NCI-H1930 (cell line): ENCODE data around the gene ZIK1.

Source experiments
- DNase-seq, 2 experiments: peaks; one replicate each; lab custom pipeline; 2025; lab: John Stamatoyannopoulos, UW

Gene ZIK1

GRCh38 chr19:57583521-57584416 lies at the start of gene ZIK1:
Gene ZIK1, plus strand, starts transcription at chr19:57584145. Its CDS starts 212 bp downstream, at chr19:57584357.
- DNase-seq, result peak; percentile 99

- no peak for DNase-seq
Measured at GRCh38 chr19:57537953-57538547, 45.9 kb upstream of the ZIK1 start.

GRCh38 chr19:57546513-57546912 lies 37.4 kb upstream of the ZIK1 start:
- no peak for DNase-seq

GRCh38 chr19:57552432-57552831 lies 31.5 kb upstream of the ZIK1 start:
- DNase-seq, result no peak

- no peak for DNase-seq
Measured at GRCh38 chr19:57557659-57558058, 26.3 kb upstream of the ZIK1 start.

DNA sequence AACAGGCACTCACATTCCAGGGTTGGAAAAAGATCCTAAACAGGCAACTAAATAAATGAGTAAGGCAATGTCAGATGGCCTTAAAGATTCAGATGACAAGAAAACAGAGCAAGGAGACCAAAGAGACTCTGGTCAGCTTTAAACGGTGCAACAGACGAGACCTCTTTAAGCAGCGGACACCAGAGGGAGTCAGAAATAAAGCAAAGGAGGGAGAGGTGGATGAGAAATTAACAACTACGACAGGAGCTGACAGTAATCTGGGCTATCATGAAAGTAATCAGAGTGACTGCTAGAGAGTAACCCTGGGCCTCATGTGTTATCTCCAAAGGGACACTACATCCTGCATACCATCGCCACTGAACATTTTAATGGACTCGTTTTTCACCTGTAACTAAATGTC lies 25.4 kb upstream of the ZIK1 start:
- no peak for DNase-seq

DNA sequence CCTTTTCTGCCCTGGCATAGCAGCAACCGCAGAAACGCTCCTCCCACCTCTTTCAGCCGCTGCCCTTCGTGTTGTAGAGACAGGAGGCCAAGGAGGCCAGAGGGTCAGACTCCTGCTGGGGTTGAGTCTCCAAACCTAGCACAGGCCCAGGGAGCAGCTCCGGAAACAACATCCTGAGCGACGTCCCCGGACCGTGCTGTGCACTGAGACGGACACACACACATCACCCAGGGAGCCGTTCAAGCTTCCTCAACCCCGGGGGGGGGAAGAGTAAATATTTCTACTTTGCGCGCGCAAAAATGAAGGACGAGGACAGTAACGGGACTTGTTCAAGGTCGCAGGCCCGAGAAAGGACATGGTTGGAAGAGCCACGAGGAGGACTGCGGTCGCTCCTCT lies 24.9 kb upstream of the ZIK1 start:
- DNase-seq, result no peak

GRCh38 chr19:57559404-57560025 lies 24.4 kb upstream of the ZIK1 start, which contains the start of gene ZNF550:
Gene ZNF550, minus strand, starts transcription at chr19:57559863. Its CDS starts 181 bp downstream, at chr19:57559682.
- peak; percentile 76 to 81 for DNase-seq

GRCh38 chr19:57560049-57560491 lies 23.9 kb upstream of the ZIK1 start:
- DNase-seq, result no peak

- no peak for DNase-seq
Measured at GRCh38 chr19:57563547-57563946, 20.4 kb upstream of the ZIK1 start.

DNA sequence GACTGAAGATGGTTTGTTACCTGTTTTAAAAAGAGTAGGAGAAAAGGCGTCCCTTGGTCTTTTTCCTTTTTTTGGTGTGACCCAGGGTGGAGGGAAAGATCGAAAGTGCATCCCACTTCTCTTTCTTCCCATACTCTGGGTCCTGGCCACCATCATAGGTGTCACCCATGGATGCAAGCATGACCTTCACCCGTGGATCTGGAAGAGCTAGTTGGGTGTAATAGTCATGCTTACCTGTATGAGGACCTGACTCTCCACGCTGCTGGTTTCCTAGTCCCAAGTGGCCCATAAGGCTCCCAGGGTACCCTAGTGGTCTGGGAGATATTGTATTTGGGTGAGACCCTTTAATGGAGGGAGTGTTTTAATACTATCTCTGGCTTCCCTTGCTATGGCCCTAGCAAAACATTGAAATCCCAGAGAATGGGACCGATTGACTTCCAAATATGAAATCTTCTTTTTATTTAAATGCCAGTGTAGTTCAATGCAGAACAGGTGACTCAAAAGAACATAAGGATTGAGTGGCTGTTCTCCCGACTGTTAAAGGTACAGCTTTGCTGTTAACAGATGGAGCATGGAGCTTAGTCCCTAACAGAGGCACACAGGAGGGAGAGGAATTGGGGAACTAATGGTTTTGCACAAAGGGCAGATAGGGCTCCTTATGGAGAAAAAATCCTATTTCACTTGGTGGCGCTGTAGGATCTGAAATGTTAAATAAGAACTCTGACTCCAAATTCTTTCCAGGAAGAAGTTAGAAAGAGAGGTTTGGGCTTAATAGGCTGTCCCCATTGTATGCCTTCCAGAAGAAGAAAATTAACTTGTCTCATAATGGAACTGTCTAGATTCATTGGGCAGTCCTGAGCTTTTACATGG lies 17.3 kb upstream of the ZIK1 start:
- DNase-seq, result no peak

DNA sequence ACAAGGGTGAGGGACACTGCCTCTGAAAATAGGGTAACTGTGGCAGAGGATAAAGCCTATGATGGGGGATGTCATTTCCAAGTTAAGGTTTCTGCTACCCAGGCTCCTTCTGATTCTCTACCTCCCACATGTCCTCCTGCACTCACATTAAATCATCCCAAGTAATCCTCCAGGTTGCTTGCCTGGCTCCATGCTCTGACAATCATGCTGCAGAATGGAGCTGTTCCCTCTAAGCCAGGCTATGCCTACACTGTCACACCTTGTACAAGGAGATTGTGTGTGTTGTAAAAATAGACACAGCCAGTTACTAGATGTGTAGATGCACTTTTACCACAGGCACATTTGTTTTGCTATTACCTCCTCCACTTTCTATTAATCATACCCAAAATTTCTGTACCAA lies 13.2 kb upstream of the ZIK1 start:
- no peak for DNase-seq

DNA sequence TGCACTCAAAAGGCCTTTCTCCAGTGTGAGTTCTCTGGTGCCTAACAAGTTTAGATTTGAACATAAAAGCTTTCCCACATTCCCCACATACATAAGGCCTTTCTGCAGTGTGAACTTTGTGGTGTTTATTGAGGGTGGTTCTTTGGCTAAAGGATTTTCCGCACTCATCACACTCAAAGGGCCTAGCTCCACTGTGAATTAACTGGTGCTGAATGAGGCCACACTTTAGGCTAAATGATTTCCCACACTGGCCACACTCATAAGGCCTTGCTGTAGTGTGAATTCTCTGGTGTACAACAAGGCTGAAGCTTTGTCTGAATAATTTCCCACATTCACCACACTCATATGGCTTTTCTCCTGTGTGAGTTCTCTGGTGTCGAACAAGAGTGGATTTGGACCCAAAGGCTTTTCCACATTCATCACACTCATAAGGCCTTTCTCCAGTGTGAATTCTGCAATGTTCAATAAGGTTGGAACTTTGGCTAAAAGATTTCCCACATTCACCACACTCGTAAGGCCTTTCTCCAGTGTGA lies 11.5 kb upstream of the ZIK1 start:
- DNase-seq, result no peak

- no peak for DNase-seq
Measured at GRCh38 chr19:57576661-57577060, 7.3 kb upstream of the ZIK1 start.

DNA sequence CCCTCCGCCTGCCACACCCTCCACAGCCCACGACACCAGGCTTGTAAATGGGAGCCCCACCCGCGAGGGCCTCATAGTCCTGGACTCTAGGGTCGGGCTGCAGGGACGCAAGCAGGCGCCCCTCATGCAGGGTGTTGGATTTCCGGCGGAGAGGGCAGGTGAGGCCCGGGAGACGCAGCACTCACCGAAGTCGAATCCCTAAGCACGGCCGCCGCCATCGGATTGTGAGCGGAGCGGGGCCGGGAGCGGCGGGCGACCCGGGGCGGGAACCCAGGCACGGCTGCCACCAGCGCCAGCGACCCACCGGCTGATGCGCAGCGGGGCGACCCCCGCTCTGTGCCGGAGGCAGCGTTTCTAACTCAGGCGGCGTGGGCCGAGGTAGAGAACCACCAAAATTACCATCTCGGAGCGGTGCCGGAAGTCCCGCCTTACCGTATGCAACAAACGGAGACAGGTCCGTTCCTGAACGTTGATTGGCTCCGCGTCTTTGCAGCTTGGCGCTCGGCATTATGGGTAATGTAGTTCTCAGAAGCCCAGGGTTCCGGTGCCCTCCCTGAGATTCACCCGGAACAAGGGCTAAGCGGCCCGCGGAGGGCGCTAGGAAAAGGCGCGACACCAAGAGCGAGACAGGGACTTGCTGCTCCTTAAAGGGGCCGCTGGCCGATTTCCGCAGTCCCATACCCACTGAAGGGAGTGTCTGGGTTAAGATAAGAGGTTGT lies 5.3 kb upstream of the ZIK1 start, which contains the start of gene ZNF416:
Gene ZNF416, minus strand, starts transcription at position 425 of the 719 bp plus-strand sequence. Its CDS starts 207 bp downstream, at position 218.
- DNase-seq, result peak; percentile 99

DNA sequence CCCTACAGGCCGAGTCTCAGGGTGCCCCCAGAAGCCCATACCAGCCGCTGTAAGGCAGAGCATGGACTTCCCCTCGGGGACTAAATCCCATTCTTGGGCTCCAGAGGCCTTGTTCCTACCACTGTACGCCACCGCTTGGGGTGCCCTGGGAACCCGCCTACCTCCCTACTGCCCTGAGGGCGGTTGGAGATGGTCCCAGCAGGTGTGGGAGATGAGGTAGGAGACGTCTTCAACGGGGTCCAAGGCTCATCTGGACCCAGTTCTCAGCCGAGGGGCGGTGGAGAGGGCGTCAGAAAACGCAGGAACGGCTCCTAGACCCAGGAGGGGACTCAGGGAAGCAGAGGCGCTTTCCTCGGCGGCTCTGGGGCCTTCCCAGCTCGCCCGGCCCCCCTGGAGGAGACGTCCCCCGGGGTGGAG lies 833 bp upstream of the ZIK1 start:
- peak in 1 of 2 experiments; percentile 48 for DNase-seq

- DNase-seq, result no peak
Measured at GRCh38 chr19:57587529-57587928, 3.6 kb downstream of the ZIK1 start.

DNA sequence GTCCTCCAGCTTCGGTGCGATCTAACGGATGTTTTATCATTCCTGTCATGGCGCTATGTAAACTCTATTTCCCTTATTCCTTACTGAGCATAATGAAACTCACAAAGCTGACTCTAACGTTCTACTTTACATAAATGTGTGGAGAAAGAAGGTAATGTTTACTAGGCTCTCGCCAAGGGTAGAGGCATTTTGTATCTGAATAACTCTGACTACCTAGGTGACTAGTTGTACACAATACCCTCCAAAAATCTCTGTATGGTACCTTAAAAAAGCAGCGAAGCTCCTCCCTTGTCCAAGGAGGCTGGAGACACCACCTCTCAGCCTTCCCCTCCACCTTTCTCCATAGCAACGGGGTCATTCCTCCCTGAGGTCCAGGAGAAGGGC lies 15.4 kb downstream of the ZIK1 start:
- no peak for DNase-seq

DNA sequence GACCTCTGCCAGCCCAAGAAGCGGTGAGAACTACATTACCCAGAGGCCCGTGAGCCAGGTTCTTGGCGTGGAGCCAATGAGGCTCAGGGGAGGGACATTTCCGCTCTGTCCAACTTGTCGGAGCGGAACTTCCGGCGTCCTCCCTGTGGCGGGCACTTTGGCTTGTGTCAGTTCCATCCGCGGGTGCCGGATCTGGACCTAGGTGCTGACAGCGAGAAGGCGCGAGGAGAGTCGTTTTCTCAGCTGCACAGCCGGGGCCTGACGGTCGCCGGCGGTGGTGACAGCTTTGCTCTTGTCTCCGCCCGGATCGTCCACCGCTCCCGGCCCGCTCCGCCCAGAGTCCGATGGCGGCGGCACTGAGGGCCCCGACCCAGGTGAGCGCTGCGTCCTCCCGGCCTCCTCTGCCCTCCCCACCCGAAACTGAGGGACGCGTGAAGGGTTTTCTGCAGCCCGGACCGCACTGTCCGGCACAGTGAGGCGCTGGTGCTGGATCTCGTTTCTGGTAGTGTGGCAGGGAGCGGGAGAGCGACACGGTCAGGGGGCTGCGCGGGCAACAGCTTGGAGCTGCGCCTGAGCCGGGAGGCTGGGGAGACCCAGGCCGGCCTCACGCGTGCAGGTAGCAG lies 15.9 kb downstream of the ZIK1 start, which contains the start of gene ZNF530:
Gene ZNF530, plus strand, starts transcription at position 125 of the 623 bp plus-strand sequence. CDS start 4,461 bp downstream, outside the sequence.
- peak; percentile 91 to 98 for DNase-seq

DNA sequence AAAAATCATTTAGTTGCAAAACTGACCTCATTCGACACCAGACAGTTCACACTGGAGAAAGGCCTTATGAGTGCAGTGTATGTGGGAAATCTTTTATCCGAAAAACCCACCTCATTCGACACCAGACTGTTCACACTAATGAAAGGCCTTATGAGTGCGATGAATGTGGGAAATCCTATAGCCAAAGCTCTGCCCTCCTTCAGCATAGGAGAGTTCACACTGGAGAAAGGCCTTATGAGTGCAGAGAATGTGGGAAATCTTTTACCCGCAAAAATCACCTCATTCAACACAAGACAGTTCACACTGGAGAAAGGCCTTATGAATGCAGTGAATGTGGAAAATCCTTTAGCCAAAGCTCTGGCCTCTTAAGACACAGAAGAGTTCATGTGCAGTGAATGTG lies 23.0 kb downstream of the ZIK1 start:
- no peak for DNase-seq
